ENCODE measurements around the gene ZNF620.
"Not testable (repeated sequence)": the region's sequence is repeated elsewhere in the genome, so short reads cannot be mapped to it uniquely, and the experiment has no call there.

The ZNF620 gene

GRCh38 chr3:40505599-40506462 is at the start of gene ZNF620:
Gene ZNF620 (plus strand): TSS chr3:40506039. CDS start chr3:40506353, 314 bp downstream.
- peak; percentile 26 to 28 for DNase-seq (ENCODE audit: low read depth in 2 of 2)

- no peak for DNase-seq (ENCODE audit: low read depth in 2 of 2)
These were observed 49.4 kb upstream of the ZNF620 start for GRCh38 chr3:40456279-40456939.

GRCh38 chr3:40456940-40457823 is 48.7 kb upstream of the ZNF620 start, which contains the start of gene RPL14:
Gene RPL14 (plus strand): TSS chr3:40457339. CDS start chr3:40457472, 133 bp downstream.
- DNase-seq (ENCODE audit: low read depth in 2 of 2) = peak; percentile 85 to 92

- DNase-seq (ENCODE audit: low read depth in 2 of 2) = no peak
These were observed 47.4 kb upstream of the ZNF620 start for GRCh38 chr3:40458473-40458872.

- not testable (repeated sequence) for DNase-seq (ENCODE audit: low read depth in 2 of 2)
These were observed 45.4 kb upstream of the ZNF620 start for GRCh38 chr3:40460481-40460880.

- DNase-seq (ENCODE audit: low read depth in 2 of 2) = no peak
These were observed 44.7 kb upstream of the ZNF620 start for GRCh38 chr3:40461161-40461560.

GRCh38 chr3:40462838-40463237 is 43.0 kb upstream of the ZNF620 start:
- not testable (repeated sequence) for DNase-seq (ENCODE audit: low read depth in 2 of 2)

GRCh38 chr3:40463579-40463978 is 42.3 kb upstream of the ZNF620 start:
- no peak for DNase-seq (ENCODE audit: low read depth in 2 of 2)

- no peak for DNase-seq (ENCODE audit: low read depth in 2 of 2)
These were observed 41.3 kb upstream of the ZNF620 start for GRCh38 chr3:40464339-40465110.

GRCh38 chr3:40465111-40465407 is 40.8 kb upstream of the ZNF620 start:
- no peak for DNase-seq (ENCODE audit: low read depth in 2 of 2)

- DNase-seq (ENCODE audit: low read depth in 2 of 2) = no peak
These were observed 40.4 kb upstream of the ZNF620 start for GRCh38 chr3:40465456-40465855.

GRCh38 chr3:40468018-40468417 is 37.8 kb upstream of the ZNF620 start:
- DNase-seq (ENCODE audit: low read depth in 2 of 2) = no peak

GRCh38 chr3:40470701-40471100 is 35.1 kb upstream of the ZNF620 start:
- no peak for DNase-seq (ENCODE audit: low read depth in 2 of 2)

- peak; percentile 31 to 35 for DNase-seq (ENCODE audit: low read depth in 2 of 2)
These were observed 29.1 kb upstream of the ZNF620 start, which contains the start of gene ZNF619 for GRCh38 chr3:40476478-40477470. Gene ZNF619 (plus strand): TSS chr3:40477122. CDS start chr3:40477980, 858 bp downstream.

GRCh38 chr3:40477666-40478065 is 28.2 kb upstream of the ZNF620 start:
- DNase-seq (ENCODE audit: low read depth in 2 of 2) = no peak

- no peak for DNase-seq (ENCODE audit: low read depth in 2 of 2)
These were observed 18.7 kb upstream of the ZNF620 start for GRCh38 chr3:40487172-40487571.

- no peak for DNase-seq (ENCODE audit: low read depth in 2 of 2)
These were observed 14.9 kb upstream of the ZNF620 start for GRCh38 chr3:40490916-40491315.

GRCh38 chr3:40494698-40495097 is 11.1 kb upstream of the ZNF620 start:
- no peak for DNase-seq (ENCODE audit: low read depth in 2 of 2)

GRCh38 chr3:40497288-40497687 is 8.6 kb upstream of the ZNF620 start:
- DNase-seq (ENCODE audit: low read depth in 2 of 2) = no peak

GRCh38 chr3:40499952-40500351 is 5.9 kb upstream of the ZNF620 start:
- DNase-seq (ENCODE audit: low read depth in 2 of 2) = no peak

Data from stimulated activated CD8-positive, alpha-beta memory T cell treated with anti-CD3 and anti-CD28 coated beads, Interleukin-2, amount 100 ng/mL, for 1 hour (primary cell).